Epithelial cell of proximal tubule (primary cell): ENCODE data around the gene ZNF142. TPM values are rescaled to one million over a fixed set of nuclear protein-coding genes. Genes with fewer than 3 reads are reported as not detected.

ENCODE experiments used
- DNase-seq: peaks from one replicate; pipeline ENCODE4 v3.0.0-alpha.2; 2011; ENCODE audit warnings: low read depth
- H3K4me3 ChIP-seq: 2 replicates; pipeline ENCODE4 v1.5.1; 2011; ENCODE audit warnings: low read depth, mild to moderate bottlenecking, low read length
- CTCF ChIP-seq: conservative IDR thresholded peaks from 2 replicates; pipeline ENCODE4 v1.5.1; 2012; ENCODE audit warnings: low read depth, mild to moderate bottlenecking, low read length
- total RNA-seq: library from RNA; depleted of rRNA; stranded (reverse); fragments of >200 nt; gene quantifications from 2 replicates; pipeline ENCODE4 v1.2.3, GENCODE V29; 2015

ZNF142 gene
- total RNA-seq, 1 donor from 2014 or later = 16.0 TPM

- no peak overlapping the region for H3K4me3 ChIP-seq
- DNase-seq = no peak
- no peak for TF ChIP-seq CTCF
These were observed 10.7 kb downstream of the ZNF142 start for GRCh38 chr2:218648787-218649100.

GRCh38 chr2:218648088-218648786, 11.2 kb downstream of the ZNF142 start:
- no peak for DNase-seq
- peak; percentile 89 for TF ChIP-seq CTCF
- H3K4me3 ChIP-seq = no peak overlapping the region

- DNase-seq = peak; percentile 97
- H3K4me3 ChIP-seq = no peak overlapping the region
- no peak for TF ChIP-seq CTCF
These were observed 14.3 kb downstream of the ZNF142 start for GRCh38 chr2:218645126-218645525.

- H3K4me3 ChIP-seq = no peak overlapping the region
- TF ChIP-seq CTCF = peak; percentile 67
- DNase-seq = no peak
These were observed 14.7 kb downstream of the ZNF142 start for GRCh38 chr2:218644721-218645120.

GRCh38 chr2:218643751-218644310, 15.6 kb downstream of the ZNF142 start:
- TF ChIP-seq CTCF = no peak
- H3K4me3 ChIP-seq = no peak overlapping the region
- DNase-seq = no peak

- H3K4me3 ChIP-seq = no peak overlapping the region
- TF ChIP-seq CTCF = no peak
These were observed 16.6 kb downstream of the ZNF142 start for GRCh38 chr2:218642786-218643185.

GRCh38 chr2:218642121-218642656, 17.2 kb downstream of the ZNF142 start:
- no peak overlapping the region for H3K4me3 ChIP-seq
- no peak for DNase-seq
- TF ChIP-seq CTCF = no peak

More at GRCh38 chr2:218642786-218643185, 16.6 kb downstream of the ZNF142 start:
- no peak for DNase-seq
